ENCODE results near the gene GDPD5.

Gene GDPD5

DNA sequence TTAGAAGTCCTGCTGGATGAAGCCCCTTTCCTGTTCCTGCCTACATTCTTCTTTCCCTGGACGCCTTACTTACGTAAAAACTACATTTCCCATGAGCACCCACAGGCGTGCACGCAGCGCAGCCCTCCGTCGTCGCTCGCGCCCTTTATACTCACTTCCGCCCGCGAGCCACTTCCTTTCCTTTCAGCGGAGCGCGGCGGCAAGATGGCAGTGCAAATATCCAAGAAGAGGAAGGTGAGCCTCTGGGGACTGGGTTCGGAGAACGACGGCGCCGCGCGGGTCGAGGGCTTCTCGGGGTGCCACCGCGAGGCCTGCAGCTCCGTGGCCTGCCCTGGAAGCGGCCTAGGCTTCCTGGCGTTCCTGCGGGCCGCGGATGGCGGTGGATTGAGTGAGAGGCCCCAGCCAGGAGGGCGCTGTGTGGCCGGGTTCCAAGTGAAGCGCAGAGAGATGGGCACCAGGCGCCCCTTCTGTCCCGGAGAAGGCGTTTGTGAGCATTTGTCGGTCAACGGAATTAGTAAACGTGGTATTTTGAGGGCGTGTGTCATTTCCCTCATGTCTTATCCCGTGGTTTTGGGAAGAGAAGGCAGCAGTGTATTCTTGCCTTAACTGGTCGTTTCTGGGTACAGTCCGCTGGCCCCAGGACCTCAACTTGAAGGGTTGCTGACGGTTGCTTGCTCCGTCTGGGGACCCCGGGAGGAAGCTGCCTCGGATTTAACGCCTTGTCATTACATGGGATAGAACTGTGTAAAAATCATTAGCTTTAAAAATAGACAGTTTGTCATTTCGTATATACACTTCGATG is 126.2 kb downstream of the GDPD5 start, which contains the start of gene RPS3:
TSS of gene RPS3 (plus strand) at position 175 of the 802 bp plus-strand sequence. CDS start at position 205, 30 bp downstream.
- peak; percentile 75 for DNase-seq (ENCODE audit: low read depth)

GRCh38 chr11:75398906-75399305 is 126.8 kb downstream of the GDPD5 start:
- no peak for DNase-seq (ENCODE audit: low read depth)

DNA sequence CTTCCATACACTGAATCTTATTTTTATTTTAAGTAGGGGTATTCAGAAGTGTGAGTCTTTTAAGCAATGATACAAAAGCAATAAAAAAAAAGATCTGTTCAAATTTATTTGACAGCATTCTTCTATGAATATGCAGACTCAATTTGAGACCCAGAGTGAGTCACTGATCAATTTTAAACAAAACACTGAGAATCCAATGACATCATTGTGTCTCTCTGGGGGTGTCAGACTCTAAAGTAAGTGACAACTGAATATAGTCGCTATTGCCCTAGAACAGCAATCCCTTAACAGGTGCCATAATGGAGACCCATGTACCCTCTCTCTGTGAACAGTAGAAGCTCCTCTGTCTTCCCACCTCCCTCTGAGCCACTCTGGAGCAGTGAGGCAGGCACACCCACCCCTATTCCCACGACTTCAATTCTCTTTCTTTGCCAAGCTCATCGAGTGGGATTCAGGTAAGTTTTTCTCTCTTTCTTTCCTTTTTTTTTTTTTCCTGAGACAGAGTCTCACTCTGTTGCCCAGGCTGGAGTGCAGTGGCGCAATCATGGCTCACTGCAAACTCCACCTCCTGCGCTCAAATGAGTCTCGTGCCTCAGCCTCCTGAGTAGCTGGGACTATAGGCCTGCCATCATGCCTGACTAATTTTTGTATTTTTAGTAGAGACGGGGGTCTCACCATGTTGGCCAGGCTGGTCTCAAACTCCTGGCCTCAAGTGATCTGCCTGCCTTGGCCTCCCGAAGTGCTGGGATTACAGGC is 131.5 kb downstream of the GDPD5 start:
- DNase-seq (ENCODE audit: low read depth): no peak

DNA sequence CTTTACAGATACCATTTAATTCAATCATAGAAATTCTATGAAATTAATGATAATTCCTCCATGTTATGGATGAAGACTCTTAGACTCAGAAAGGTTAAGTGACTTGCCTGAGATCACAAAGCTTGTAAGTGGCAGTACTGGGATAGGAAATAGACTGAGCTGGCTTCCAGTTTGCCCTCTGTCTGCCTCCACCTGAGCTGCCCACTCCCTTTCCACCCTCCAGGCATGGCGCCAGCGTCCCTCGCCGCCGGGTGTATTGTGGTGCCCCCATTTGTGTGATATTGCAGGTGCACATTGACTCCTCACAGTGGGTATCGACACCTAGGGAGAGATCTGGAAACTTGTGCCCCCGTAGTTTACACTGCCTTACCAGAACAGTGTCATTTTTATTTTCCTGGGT is 135.8 kb downstream of the GDPD5 start:
- DNase-seq (ENCODE audit: low read depth): no peak

GRCh38 chr11:75389276-75389605 is 136.5 kb downstream of the GDPD5 start:
- no peak for DNase-seq (ENCODE audit: low read depth)

GRCh38 chr11:75388386-75389275 is 137.1 kb downstream of the GDPD5 start:
- DNase-seq (ENCODE audit: low read depth): peak; percentile 18

- no peak for DNase-seq (ENCODE audit: low read depth)
Measured at GRCh38 chr11:75387736-75388294, 137.9 kb downstream of the GDPD5 start.

DNA sequence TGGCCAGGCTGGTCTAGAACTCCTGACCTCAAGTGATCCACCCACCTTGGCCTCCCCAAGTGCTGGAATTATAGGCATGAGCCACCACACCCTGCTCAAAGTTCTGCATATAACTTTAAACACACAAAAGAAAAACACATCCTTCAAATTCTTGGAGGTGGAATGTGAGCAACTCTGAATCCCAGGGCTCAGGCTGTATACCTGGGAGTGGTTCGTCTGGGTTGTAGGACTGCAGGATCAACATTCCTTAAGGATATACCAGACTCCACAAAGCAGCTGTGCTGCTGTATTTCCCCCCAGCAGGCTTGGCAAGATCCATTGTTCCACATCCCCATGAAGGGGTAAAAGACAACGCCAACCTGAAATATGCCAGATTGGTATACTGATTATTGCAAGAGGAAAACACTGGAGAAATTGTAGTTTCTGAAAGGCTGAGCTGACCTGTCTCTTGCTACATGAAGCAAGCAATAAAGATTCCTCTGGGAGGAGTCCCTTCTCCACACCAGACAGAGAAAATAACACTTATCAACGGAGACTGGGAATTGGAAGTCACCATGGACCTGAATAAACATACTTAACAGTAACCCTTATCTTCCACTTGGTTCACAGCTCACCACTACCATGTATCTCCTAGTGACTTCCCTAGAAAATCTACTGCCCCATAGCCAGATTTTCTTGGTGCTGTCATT is 138.7 kb downstream of the GDPD5 start:
- DNase-seq (ENCODE audit: low read depth): no peak
